ENCODE results near the gene CA10.

The CA10 gene

DNA sequence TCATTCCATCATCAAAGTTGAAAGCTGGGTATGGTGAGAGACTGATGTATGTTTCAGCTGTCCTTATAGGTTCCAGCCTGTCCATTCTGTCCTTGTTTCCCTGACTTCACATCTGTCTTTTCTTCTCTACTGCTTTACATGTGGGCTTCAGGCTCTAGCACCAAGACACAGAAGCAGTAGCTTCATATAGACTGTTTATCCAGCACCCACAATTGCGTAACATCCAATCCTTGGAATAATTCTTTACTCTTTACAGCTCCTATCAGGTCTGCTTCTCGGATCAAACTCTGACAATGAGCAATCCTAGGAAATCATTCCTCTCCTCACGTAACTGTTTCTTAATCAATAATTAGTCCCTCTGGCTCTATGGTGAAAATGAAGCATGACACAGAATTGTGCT is 158.9 kb downstream of the CA10 start:
- TF ChIP-seq, protein P1, sequence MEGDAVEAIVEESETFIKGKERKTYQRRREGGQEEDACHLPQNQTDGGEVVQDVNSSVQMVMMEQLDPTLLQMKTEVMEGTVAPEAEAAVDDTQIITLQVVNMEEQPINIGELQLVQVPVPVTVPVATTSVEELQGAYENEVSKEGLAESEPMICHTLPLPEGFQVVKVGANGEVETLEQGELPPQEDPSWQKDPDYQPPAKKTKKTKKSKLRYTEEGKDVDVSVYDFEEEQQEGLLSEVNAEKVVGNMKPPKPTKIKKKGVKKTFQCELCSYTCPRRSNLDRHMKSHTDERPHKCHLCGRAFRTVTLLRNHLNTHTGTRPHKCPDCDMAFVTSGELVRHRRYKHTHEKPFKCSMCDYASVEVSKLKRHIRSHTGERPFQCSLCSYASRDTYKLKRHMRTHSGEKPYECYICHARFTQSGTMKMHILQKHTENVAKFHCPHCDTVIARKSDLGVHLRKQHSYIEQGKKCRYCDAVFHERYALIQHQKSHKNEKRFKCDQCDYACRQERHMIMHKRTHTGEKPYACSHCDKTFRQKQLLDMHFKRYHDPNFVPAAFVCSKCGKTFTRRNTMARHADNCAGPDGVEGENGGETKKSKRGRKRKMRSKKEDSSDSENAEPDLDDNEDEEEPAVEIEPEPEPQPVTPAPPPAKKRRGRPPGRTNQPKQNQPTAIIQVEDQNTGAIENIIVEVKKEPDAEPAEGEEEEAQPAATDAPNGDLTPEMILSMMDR (IDR thresholded peaks at IDR 0.05; ENCODE audit: low read depth, low read length): no peak
- H3K4me3 ChIP-seq (ENCODE audit: low read depth, low read length): no peak overlapping the region

DNA sequence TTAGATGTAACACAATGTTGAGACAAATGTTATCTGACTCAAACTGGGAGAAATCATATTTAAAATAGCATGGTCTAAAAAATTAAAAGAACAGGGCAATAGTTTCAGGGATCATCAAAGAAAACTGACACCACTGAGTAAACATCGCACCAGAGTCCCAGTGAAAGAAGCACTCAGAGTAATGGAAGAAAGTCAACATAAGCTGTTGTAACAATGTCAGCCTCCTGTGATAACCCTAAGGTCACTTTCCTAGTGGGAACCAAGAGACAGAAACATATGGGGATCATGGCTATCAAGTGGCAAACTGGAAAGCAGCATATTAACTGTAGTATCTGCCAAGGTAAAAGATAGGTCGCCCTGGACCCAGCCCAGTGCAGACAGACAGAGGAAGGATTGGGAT is 160.8 kb downstream of the CA10 start:
- TF ChIP-seq, protein P1 (IDR thresholded peaks at IDR 0.05; ENCODE audit: low read depth, low read length): no peak
- H3K4me3 ChIP-seq (ENCODE audit: low read depth, low read length): no peak overlapping the region

DNA sequence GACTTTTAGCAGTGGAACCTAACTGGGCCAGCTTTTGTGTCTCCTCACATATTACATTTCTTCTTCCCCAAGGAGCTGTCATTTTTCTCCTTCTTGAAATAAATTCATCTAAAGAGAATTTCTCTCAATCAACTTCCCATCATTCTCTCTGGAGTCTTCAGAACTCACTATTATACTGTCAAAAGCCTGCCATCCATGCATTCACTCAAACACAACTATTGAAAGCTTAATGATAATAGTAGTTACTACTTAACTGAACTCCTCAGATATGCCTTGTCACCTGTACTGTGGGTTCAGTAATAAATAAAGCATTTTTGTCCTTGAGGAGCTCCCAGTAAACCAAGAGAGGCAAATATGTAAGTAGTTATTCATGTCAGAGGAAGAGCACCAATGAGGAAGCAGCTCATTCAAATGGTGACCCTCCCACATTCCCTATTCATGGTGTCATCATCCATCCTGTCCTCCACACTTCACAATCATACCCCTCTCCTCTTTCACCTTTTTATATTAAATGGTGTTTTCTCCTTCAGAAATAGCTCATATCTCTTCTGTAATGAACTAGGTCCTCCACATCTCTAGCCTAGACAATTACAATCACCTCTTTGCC is 162.6 kb downstream of the CA10 start:
- TF ChIP-seq, protein P1 (IDR thresholded peaks at IDR 0.05; ENCODE audit: low read depth, low read length): no peak
- H3K4me3 ChIP-seq (ENCODE audit: low read depth, low read length): no peak overlapping the region

DNA sequence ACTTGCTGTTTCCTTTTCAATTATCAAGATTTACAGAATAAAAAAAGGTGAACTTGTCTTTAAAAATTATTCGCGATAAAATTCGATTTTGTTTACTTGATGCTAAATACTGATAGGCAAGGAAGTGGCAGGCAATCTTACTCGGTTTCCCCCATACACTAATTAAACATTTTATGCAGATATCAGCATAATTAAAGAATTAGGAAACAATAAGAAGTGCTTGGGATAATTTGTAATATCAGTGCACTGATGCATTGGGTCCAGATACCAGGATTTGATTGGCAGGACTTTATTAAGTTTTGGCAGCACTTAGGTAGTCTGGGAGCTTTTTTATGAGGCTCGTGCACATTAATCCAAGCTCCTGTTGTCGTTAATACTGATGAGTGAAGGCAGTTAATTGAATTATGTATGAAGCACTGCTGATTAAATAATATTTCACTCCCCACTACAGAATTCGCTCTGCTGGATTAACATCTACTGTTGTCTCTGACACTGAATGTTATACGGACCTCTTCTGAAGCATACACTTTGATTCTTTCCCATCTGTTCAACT is 165.6 kb downstream of the CA10 start:
- no peak overlapping the region for H3K4me3 ChIP-seq (ENCODE audit: low read depth, low read length)
- TF ChIP-seq, protein P1 (IDR thresholded peaks at IDR 0.05; ENCODE audit: low read depth, low read length): no peak

DNA sequence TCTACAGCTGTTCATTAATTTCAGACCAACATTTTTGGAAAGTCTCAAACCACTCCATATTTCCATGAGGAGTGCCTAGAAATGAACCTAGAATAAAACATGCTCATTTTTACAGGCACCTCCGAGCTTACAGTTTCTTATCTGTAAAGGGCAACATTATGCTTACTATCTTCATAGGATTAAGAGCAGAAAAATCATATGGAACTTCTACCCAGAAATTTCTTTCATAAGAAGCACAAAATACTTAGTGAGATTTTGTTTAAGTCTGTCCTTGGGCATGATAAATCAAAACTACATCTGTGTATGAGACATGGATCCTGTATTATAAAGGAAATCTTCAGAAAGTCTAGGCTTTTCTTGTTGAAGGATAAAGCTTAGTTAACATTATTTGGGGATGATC is 187.4 kb downstream of the CA10 start:
- TF ChIP-seq, protein P1 (IDR thresholded peaks at IDR 0.05; ENCODE audit: low read depth, low read length): no peak
- no peak overlapping the region for H3K4me3 ChIP-seq (ENCODE audit: low read depth, low read length)

DNA sequence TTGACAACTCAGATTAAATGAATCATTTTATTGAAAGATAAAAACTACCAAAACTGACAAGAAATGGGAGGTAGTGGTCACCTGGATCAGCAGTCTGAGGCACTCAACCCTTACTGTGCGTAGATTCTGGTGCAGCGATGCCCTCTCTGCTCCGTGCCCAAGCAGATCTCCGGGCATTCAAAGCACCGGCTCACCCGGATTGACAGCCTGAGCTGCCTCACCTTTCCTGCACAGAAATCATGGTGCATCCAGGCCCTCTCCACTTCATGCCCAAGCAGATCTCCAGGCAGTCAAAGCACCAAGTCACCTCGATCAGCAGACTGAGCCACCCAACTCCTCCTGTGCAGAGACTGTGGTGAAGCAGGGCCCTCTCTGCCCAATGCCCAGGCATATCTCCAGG is 196.8 kb downstream of the CA10 start:
- TF ChIP-seq, protein P1 (IDR thresholded peaks at IDR 0.05; ENCODE audit: low read depth, low read length): no peak
- H3K4me3 ChIP-seq (ENCODE audit: low read depth, low read length): no peak overlapping the region

DNA sequence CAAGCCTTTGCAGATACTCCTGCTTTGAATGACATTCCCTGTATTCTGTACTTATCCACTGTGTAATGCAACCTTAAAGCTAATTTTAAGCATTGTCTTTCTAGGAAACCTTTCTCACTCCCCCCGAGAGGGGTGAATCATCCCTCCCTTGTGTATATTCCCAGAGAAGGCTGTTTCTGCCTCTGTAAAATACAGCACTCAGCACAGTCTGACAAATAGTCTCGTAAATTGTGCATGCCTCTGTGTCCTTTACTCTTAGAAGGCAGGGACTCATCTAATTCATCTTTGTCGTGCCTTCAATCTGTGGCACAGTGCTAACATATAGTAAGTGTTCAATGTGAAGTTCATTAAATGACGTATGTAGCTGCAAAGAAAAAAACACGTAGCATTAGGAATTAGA is 200.7 kb downstream of the CA10 start:
- TF ChIP-seq, protein P1 (IDR thresholded peaks at IDR 0.05; ENCODE audit: low read depth, low read length): no peak
- no peak overlapping the region for H3K4me3 ChIP-seq (ENCODE audit: low read depth, low read length)

Measured in WI38 (cell line).